Measurements from ENCODE around the gene PDE4D. TPM values are rescaled to one million over a fixed set of nuclear protein-coding genes. Genes with fewer than 3 reads are reported as not detected.

Gene PDE4D
- total and polyA plus RNA-seq, 10 of the 15 experiments (the other 5 are each of a cell fraction or from before 2014, with no cell fraction given): 0.87 to 4.1 (median 2.2) TPM

- TF ChIP-seq ZBTB11 (CRISPR knock-in tag; IDR thresholded peaks at IDR 0.05) (no peak), TARDBP (IDR thresholded peaks at IDR 0.05; ENCODE audit: borderline replicate concordance) (no peak), HDAC2 (IDR thresholded peaks at IDR 0.05) (no peak), CHD1 (IDR thresholded peaks at IDR 0.05; ENCODE audit: low read depth, low read length) (no peak), YBX1 (IDR thresholded peaks at IDR 0.05) (no peak), ZNF24 (IDR thresholded peaks at IDR 0.05) (no peak), NFIC (IDR thresholded peaks at IDR 0.05; ENCODE audit: low read depth, low read length) (peak; percentile 69), MLLT1 (IDR thresholded peaks at IDR 0.05) (0 out of 2 replicates have a peak, but pooled peaks have one; percentile 18), EZH2 (IDR thresholded peaks at IDR 0.05; ENCODE audit: borderline replicate concordance, control insufficient read depth, low read depth, low read length) (no peak), CREB1 (IDR thresholded peaks at IDR 0.05; ENCODE audit: low read depth) (no peak), NR2F1 (conservative IDR thresholded peaks at IDR 0.05) (peak; percentile 35; the same call in 1 of the 2 replicates), MYC (IDR thresholded peaks at IDR 0.05; ENCODE audit: insufficient read depth, insufficient read length, insufficient replicate concordance, low read length, severe bottlenecking) (no peak)
- TF ChIP-seq, protein P1, sequence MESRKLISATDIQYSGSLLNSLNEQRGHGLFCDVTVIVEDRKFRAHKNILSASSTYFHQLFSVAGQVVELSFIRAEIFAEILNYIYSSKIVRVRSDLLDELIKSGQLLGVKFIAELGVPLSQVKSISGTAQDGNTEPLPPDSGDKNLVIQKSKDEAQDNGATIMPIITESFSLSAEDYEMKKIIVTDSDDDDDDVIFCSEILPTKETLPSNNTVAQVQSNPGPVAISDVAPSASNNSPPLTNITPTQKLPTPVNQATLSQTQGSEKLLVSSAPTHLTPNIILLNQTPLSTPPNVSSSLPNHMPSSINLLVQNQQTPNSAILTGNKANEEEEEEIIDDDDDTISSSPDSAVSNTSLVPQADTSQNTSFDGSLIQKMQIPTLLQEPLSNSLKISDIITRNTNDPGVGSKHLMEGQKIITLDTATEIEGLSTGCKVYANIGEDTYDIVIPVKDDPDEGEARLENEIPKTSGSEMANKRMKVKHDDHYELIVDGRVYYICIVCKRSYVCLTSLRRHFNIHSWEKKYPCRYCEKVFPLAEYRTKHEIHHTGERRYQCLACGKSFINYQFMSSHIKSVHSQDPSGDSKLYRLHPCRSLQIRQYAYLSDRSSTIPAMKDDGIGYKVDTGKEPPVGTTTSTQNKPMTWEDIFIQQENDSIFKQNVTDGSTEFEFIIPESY (IDR thresholded peaks at IDR 0.05): no peak
- TF ChIP-seq, protein P2, sequence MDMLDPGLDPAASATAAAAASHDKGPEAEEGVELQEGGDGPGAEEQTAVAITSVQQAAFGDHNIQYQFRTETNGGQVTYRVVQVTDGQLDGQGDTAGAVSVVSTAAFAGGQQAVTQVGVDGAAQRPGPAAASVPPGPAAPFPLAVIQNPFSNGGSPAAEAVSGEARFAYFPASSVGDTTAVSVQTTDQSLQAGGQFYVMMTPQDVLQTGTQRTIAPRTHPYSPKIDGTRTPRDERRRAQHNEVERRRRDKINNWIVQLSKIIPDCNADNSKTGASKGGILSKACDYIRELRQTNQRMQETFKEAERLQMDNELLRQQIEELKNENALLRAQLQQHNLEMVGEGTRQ (IDR thresholded peaks at IDR 0.05; ENCODE audit: borderline replicate concordance, low read depth, low read length): no peak
- TF ChIP-seq, protein P3, sequence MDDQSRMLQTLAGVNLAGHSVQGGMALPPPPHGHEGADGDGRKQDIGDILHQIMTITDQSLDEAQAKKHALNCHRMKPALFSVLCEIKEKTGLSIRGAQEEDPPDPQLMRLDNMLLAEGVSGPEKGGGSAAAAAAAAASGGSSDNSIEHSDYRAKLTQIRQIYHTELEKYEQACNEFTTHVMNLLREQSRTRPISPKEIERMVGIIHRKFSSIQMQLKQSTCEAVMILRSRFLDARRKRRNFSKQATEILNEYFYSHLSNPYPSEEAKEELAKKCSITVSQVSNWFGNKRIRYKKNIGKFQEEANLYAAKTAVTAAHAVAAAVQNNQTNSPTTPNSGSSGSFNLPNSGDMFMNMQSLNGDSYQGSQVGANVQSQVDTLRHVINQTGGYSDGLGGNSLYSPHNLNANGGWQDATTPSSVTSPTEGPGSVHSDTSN (IDR thresholded peaks at IDR 0.05; ENCODE audit: insufficient replicate concordance, low read depth, low read length): no peak
- TF ChIP-seq, protein P4, sequence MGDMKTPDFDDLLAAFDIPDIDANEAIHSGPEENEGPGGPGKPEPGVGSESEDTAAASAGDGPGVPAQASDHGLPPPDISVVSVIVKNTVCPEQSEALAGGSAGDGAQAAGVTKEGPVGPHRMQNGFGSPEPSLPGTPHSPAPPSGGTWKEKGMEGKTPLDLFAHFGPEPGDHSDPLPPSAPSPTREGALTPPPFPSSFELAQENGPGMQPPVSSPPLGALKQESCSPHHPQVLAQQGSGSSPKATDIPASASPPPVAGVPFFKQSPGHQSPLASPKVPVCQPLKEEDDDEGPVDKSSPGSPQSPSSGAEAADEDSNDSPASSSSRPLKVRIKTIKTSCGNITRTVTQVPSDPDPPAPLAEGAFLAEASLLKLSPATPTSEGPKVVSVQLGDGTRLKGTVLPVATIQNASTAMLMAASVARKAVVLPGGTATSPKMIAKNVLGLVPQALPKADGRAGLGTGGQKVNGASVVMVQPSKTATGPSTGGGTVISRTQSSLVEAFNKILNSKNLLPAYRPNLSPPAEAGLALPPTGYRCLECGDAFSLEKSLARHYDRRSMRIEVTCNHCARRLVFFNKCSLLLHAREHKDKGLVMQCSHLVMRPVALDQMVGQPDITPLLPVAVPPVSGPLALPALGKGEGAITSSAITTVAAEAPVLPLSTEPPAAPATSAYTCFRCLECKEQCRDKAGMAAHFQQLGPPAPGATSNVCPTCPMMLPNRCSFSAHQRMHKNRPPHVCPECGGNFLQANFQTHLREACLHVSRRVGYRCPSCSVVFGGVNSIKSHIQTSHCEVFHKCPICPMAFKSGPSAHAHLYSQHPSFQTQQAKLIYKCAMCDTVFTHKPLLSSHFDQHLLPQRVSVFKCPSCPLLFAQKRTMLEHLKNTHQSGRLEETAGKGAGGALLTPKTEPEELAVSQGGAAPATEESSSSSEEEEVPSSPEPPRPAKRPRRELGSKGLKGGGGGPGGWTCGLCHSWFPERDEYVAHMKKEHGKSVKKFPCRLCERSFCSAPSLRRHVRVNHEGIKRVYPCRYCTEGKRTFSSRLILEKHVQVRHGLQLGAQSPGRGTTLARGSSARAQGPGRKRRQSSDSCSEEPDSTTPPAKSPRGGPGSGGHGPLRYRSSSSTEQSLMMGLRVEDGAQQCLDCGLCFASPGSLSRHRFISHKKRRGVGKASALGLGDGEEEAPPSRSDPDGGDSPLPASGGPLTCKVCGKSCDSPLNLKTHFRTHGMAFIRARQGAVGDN (IDR thresholded peaks at IDR 0.05): peak; percentile 38; the same call in 1 of the 2 replicates
Observed at GRCh38 chr5:59562756-59563389, 330.7 kb downstream of the PDE4D start (continued).

Measured in GM12878 (cell line).